HG03196 (cell line): Measurements from ENCODE around the gene ALG9.
A peak's percentile ranks its signal among the peaks of the same experiment; 100 is the strongest.
"Not testable (repeated sequence)": the region's sequence is repeated elsewhere in the genome, so short reads cannot be mapped to it uniquely, and the experiment has no call there.

Source experiments
- ATAC-seq: cut with Tn5 transposase; IDR thresholded peaks from one replicate; pipeline ENCODE4 v1.9.1; 2021; ENCODE audit not compliant: unreplicated experiment

The ALG9 gene

DNA sequence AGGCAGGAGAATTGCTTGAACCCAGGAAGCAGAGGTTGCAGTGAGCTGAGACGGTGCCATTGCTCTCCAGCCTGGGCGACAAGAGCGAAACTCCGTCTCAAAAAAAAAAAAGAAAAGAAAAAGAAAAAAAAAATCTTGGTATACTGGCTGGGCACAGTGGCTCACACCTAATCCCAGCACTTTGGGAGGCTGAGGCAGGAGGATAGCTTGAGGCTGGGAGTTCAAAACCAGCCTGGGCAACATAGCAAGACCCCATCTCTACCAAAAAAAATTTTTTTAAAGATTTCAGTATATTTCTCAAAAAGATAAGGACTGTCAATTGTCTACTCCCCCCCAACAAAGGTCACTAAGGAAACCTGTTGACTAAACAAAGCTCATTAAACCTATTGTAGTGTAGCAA lies 13.7 kb upstream of the ALG9 start:
- not testable (repeated sequence) for ATAC-seq

DNA sequence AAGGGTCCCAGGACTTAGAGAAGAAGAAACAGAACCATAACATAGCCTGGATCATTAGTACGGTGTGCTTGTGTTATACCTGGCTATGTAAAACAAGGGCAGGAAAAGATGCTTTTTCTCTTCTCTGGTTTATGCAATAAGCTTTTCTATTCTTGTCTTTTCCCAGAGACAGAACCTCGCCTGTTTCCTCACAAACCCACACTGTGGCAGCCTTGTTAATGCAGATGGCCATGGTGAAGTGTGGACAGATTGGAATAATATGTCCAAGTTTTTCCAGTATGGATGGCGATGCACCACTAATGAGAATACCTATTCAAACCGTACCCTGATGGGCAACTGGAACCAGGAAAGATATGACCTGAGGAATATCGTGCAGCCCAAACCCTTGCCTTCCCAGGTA lies 10.8 kb upstream of the ALG9 start:
- no peak for ATAC-seq

DNA sequence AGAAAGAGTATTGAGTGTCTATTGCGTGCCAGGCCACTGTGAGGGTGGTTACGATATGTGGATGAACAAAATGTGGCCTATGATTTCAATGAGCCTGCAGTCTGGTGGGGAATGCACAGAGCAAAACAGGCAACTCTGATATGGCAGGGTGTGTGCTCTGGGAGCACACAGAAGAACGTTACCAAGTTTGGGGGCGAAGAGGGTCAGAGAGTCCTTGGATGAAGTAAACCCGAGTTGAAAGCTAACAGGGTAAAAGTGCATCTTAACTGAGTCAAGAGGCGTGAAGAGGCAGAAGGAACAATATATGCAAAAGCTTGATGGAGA lies 8.2 kb upstream of the ALG9 start:
- no peak for ATAC-seq

DNA sequence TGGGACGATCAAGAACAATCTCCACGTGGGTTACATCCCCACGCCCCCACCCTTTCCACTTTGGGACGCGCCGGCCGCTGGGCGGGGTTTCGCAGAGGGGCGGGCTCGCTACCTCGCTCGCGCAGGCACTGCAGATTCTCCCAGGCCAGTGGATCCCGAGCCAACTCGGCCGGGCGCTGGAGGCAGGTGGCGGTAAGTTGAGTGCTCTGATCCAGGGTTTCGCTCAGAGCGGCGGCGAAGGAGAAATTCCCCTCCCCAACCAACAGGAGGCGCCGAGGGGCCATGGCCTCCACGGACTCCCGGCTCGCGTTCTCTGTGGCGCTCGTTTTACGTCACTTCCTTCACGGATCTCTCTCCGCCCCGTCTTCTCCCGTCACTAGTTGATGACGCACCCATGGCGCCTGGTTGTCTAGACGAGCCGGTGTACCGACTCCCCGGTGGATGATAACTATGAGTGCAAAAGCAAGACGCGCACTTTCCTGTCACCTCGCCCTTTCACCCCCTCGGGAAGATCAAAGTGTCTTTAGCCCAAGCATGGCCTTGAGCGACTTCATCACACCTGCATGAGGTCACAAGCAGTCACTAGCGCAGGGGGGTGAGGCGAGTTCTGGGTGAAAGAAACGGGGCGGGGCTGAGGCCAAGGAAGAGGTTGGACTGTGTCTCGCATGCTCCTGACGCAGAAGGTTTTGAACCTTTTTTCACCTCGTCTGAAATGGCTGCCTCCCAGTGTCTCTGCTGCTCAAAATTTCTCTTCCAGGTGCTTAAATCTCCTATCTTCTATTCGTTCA lies 7.7 kb upstream of the ALG9 start, which contains the start of the genes CFAP68 and FDXACB1:
Gene CFAP68 (plus strand): TSS at position 693 of the 788 bp plus-strand sequence. CDS start 20 bp downstream, at position 713.
Gene FDXACB1 (minus strand): TSS at position 317 of the 788 bp plus-strand sequence. CDS start 33 bp downstream, at position 284.
- peak; percentile 90 for ATAC-seq

DNA sequence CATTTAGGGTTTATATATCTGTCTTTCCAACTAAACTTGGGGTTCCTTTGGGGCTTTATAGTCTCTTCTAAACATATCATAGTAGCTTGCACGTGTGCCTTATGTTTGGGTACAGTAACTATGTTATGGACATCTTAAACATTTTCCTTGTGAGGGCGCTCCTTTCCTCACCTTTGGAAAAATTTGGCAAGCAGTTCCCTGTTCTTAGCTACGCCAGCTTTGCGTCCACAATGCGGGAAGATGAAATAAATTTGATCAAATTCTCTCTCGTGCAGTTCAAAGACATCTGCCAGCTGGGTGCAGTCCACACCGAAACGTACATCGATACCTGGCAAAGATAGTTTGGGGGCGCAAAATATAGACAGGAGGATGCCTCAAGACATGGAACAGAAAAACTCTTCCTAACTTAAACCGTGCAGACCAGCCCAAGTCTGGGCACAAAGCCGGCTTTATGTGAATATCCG lies 7.0 kb upstream of the ALG9 start:
- ATAC-seq = no peak

DNA sequence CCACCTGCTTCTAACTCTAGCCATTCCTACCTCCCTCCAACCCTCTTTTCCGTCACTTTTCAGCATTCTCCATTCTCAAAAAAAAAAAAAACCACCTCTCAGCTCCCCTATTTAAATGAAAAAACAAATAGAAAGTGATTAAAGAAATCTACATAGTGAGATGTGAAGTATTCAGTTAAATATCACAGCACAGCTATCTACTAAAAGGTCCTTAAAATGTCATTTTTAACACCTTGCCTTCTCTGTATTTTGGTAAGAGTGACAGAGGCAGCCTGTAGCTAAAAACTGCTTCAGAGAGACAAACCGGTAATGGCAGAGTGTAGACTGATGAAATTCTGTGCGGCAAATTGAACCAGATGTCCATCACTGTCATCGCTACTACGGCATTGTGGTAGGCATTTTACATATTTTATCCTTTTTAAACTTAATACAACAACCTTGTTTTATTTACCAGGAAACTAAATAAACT lies 346 bp upstream of the ALG9 start:
- ATAC-seq = no peak

DNA sequence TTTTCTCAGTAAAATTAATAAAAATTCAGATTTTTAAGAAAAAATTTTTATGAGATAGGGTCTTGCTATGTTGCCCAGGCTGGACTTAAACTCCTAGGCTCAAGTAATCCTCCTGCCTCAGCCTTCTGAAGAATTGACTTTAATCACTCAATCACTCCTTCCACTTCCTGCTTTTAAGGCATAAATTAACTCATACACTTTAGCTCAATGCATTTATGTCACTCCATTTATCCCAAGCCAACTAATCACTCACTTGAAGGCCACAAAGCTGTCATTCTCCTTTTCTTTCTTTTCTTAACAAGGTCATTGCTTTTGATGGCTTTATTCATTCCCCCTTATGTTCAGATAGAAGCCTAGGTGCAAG lies 877 bp downstream of the ALG9 start:
- ATAC-seq = peak; percentile 4

DNA sequence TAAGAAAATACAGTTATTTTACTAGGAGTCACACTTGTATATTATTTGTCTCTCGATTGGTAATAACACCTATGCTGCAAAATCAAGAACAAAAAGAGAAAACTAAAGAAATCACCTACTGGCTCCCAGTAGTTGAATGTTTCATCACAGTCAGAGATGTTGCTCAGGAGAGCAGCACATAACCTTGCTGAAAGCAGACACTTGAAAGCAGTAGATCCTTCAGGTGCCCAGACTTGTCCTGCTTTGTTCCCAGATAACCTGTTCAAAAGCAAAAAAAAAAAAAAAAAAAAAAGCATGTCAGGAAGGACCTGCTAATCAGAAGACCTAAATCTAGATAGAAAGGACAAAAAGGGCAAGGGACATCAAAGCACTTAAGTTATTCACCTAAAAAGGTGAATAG lies 1.3 kb downstream of the ALG9 start:
- ATAC-seq = no peak

DNA sequence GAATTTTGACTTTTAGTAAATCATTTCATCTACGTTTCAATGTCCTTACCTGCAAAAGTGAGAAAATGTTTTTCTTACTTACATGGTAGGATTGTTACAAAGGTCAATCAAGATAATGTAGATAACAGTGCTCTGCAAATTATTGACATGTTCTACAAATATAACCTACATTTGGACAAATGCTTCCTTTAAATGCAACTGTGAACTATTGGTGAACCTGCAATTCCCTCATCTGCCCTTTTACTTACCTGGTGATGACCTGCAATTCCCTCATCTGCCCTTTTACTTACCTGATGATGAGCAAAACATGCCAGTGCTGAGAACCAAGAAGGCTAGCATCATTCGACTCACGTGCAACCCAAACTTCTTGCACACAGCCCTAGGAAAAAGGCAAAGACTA lies 11.1 kb downstream of the ALG9 start:
- no peak for ATAC-seq

DNA sequence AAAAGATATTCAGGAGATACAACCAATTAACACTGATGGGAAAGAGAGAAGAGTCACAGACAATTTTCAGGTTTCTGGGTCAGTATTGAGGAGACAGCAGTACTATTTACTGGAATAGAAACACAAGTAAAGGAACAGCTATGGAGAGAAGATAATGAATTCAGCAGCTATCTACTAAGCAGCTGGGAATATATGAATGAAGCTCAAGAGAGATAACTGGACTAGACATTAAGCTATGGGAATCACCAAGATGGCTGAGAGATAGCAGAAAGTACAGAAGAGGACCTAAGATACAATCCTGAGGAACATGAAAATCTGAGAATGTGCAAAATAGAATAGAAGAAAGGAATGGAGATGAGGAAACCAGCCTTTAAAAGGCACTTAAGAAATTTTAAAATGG lies 15.9 kb downstream of the ALG9 start:
- ATAC-seq = no peak

DNA sequence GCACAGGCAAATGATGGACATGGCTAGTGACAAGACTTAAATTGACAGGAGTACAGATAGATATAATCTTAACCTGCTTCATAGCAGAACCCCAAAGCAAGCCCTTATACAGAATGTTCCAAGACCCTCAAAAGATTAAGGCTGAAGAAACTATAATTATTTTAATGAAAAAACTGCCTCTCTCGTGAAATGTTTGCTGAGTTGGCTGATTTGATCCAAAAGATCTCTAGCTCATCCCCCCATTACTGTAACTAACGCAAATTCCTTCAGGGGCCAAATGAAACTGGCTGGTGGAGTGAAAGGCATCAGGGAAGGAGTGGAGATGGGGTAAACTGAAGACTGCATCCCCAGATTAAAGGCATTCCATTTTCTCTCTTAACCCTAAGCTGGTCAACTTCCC lies 19.3 kb downstream of the ALG9 start:
- no peak for ATAC-seq

DNA sequence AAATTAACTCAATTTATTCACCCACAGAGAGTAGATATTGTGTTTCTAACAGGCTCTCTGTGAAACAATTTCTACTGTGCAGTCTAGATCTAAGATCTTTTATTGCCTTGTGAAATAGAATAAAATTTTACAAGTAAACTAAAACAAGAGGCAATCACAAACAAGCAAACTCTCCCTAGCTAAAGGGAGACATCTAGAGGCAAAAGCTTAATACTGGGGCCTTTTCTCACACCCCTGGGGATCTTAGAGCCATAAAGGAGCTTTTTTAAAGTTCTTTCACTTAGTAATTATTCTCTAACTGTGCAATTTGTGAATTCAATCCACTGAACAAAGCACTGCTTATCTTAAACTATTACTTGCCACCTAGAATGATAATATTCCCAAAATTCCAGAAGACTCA lies 19.7 kb downstream of the ALG9 start:
- ATAC-seq = no peak

DNA sequence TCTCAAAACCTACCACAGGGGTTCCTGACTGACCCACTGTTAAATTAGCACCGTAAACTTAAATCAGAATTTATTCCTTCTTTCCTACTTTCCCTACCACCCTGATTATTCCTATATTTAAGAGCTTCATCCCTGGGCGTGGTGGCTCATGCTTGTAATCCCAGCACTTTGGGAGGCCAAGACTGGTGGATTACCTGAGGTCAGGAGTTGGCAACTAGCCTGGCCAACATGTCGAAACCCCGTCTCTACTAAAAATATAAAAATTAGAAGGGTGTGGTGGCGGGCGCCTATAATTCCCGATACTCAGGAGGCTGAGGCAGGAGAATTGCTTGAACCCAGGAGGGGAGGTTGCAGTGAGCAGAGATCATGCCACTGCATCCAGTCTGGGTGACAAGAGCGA lies 20.3 kb downstream of the ALG9 start:
- ATAC-seq = no peak

DNA sequence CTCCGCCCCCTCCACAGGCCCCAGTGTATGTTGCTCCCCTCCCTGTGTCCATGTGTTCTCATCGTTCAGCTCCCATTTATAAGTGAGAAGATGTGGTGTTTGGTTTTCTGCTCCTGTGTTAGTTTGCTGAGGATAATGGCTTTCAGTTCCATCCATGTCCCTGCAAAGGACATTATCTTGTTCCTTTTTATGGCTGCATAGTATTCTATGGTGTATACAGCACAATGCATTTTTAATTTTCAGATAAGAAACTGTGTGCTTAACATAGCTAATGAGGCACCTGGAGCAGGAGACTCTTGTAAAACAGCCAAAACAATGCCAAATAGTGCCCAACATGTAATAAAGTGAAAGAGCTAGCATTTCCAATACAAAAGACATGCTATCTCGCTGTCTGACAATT lies 21.8 kb downstream of the ALG9 start:
- ATAC-seq = no peak

DNA sequence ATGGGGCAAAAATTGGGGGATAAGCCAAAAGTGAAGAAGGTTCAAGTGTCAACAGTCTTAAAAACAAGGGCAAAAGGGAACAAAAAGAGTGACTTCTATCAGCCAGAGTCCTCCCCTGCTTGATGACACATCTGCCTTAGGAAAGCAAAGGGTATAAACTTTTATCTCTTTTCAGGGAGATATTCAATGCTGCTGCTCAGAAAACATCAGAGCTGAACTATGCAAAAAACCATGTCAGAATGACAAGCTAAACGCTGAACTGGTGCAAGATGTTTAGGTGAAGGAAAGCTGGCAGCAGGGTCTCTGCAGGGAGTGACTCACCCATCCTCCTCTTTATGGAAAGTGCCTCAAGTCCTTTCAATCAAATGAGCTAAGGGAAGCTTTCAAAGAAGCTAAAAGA lies 24.7 kb downstream of the ALG9 start:
- ATAC-seq = no peak

DNA sequence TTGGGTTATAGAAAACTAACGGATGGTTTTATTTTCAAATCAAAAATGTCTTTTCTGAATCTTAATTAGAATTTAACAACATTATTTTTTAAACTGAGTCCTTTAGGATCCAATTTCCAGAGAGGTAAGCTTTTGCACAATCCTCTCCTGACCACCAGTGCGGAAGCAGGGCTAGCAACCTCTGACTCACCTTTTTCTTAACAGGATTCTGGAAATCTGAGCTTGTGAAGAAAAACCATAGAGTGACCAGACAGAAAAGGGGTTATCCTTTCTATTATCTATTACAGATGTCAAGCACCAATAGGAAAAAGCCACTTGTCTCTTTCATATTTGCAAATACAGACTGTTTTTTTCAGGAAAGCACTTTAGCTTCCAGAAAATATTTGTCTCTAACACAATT lies 25.3 kb downstream of the ALG9 start:
- no peak for ATAC-seq

DNA sequence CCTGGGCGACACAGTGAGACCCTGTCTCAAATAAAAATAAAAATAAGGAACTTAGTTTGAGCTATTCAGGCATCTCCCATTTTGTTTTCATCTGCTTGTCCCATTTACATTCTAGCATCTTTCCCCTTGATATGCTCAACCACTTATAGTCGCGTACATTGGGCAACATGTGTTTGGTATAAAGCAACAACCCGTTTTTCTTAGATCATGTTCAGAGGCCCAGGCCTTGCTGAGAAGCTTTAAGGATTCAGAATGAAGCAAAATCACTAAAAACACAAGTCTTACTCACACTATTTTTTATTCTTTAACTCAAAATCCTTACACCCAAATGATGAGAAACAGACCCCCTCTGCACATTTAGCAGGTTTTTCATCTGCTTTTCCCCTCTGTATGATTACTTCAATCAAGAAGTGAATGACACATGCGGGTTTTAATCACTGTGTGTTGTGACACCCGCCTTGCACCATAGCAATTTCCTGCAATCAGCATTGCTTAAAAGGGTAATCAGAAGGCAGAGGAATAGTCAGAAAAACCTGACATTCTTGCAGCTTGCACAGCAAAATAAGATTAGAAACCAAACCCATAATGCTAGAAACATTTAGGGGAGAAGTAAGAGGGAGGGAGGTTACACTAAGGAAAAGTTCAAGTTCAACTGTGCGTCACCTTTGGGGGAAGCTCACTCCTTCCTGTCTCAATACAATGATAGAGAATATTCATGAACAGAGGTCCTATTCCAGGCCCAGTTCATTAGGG lies 25.9 kb downstream of the ALG9 start:
- no peak for ATAC-seq

DNA sequence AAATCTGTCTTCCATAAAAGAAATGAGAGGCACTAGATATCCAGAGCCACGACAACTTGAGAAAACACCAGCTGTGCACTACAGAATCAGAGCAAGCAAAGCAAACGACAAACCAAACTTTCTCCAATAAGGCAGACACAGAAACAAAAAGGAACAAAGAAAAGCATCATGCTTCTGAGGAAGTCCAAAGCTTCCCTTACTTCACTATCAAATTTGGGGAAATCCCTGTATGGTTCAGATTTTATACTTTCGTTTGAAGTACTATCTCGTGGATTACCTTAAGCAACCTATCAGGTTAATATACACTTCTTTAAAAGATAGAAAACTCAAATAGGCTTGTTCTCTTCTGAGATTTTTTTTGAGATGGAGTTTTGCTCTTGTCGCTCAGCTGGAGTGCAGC lies 27.7 kb downstream of the ALG9 start:
- no peak for ATAC-seq

DNA sequence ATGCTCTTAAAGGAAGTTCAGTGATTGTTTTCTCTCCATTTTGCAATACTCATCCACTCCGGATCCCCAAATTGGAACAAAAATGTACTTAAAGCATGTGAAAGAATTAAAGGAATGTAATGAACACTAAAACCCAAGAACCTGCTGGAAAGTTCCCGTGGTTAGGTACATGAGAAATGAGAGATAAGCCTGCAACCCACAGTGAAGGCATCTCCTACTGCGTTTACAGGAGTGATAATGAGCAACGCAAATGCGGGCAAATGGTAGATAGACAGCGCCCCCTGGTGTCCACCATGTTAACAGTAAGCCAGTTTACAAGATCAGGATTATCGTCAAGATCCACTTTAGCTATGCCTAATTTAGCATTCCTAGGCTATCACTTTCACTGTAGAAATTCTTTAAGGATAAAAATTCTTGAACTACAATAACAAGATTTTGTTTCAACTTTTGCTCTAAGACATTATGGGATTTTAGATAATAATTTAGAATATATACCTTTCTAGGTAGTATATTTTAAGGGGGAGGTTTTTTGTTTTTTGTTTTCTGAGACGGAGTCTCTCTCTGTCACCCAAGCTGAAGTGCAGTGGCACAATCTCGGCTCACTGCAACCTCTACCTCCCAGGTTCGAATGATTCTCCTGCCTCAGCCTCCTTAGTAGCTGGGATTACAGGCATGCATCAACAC lies 29.9 kb downstream of the ALG9 start:
- no peak for ATAC-seq

DNA sequence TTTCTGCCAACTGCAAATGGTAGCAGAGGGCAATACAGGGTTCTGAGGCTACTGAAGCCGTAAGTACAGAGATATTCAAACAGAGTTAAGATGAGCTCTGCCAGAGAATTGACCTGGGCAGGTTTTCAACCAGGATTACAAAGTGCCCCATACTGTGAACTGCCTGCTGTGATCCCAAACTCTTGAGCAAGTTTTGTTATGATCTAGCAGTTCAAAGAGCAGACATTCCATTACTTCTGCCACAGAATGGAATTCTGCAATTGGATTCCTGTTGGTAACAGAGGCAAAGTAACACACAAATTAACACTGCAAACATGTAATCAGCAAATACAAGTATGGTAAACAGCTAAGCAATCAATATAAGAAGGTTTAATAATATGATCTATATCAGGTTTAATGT lies 31.2 kb downstream of the ALG9 start:
- no peak for ATAC-seq

DNA sequence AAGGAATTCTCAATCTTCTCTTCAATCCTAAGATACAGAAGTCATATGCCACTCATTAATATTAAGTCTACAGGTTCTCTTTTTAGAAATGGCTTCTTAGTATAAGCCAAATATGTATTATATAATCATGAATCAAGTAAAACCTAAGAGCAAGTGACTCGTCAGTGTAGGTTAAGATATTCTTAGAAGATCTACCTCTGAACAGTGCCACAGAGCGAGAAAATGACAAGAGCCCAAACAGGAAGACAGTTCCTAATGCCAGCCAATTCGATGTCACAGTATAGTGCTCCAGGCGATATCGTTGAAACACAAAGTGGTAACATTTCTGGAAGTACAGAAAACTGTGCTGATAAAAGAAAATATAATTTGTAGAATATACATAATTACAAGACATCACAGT lies 33.3 kb downstream of the ALG9 start:
- ATAC-seq = no peak

DNA sequence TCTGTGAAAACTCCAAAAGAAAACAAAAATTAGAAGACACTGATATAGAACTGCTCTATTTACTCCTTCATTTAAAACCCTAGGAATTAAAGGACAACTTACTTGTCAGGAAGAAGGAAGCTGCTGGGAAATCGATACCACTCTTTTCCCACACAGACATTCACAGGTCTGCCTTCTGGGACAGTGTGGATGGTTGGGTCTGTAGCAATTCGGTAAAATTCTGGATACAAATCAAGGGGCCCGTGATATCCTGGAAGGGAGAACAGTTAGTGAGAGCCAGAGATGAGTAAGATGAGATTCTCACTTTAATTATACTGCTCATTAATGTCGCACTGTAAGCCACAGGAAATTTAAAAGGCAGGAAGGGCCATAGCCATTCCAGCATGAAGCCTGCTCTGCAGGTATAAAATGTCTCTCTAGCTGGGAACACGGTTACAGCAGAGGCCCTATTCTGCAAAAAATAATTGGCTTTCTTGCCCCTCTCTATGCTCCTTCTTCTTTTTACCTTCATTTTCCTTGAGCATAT lies 34.0 kb downstream of the ALG9 start:
- ATAC-seq = no peak
